Measurements from ENCODE around the gene TREML2.

GRCh38 chr6:41186031-41186562, 14.9 kb downstream of the TREML2 start:
- no peak for TF ChIP-seq MCM5 (IDR thresholded peaks at IDR 0.05; ENCODE audit: low read depth)
- TF ChIP-seq BRF1 (IDR thresholded peaks at IDR 0.05; ENCODE audit: borderline replicate concordance, extremely low read depth, insufficient read length) = no peak
- no peak for TF ChIP-seq ATF1 (CRISPR knock-in tag; IDR thresholded peaks at IDR 0.05)
- no peak for TF ChIP-seq ATF1 (tag; IDR thresholded peaks at IDR 0.05)

Measured in K562 (cell line).